Endothelial cell of umbilical vein (primary cell): ENCODE measurements around the gene FRY. TPM values are rescaled to one million over a fixed set of nuclear protein-coding genes. Genes with fewer than 3 reads are reported as not detected.

Source experiments
- BruUV-seq: library from RNA; stranded (reverse); fragments of 400-500 nt; replicated peaks from 2 replicates; lab custom pipeline; 2021; lab: Mats Ljungman, UMichigan
- CTCF ChIA-PET: fragments of 300-600, 350-600 bp; sonication (Branson Sonifier 250); formaldehyde crosslinking; loops from one replicate; lab custom pipeline; 2021; ENCODE audit warnings: antibody characterized with exemption, inconsistent platforms; lab: Charles Lee
- POLR2A ChIA-PET: fragments of 300-600, 350-600 bp; sonication (Branson Sonifier 250); formaldehyde crosslinking; loops from one replicate; lab custom pipeline; 2021; ENCODE audit warnings: antibody characterized with exemption, inconsistent platforms; lab: Charles Lee
- DNase-seq: peaks from one replicate; pipeline ENCODE4 v3.0.0-alpha.2; 2011; ENCODE audit warnings: low read depth, low spot score
- FAIRE-seq: peaks from 2 replicates; lab custom pipeline; 2011; peaks lifted over from hg19 to GRCh38; lab: Jason Lieb, UNC
- H2AFZ ChIP-seq: 2 replicates; pipeline ENCODE4 v1.6.0; 2012; ENCODE audit warnings: low read depth, low read length, control low read depth, inconsistent platforms
- H3K27ac ChIP-seq: 2 replicates; pipeline ENCODE4 v1.5.1; 2011; ENCODE audit warnings: low read depth, mild to moderate bottlenecking, control low read depth, low read length, moderate library complexity; ENCODE audit not compliant: insufficient read depth
- H3K27me3 ChIP-seq, 2 experiments: 2 replicates each; pipeline versions ENCODE4 v1.6.0 to v1.6.1; 2011; ENCODE audit warnings: low read length in 2 of 2, mixed read lengths in 1 of 2; ENCODE audit not compliant: control insufficient read depth in 2 of 2, insufficient read depth in 2 of 2
- H3K36me3 ChIP-seq, 2 experiments: 2 replicates in 1 of 2; 3 replicates in 1 of 2; pipeline ENCODE4 v1.5.1; 2011; ENCODE audit warnings: low read length in 2 of 2, mild to moderate bottlenecking in 1 of 2, moderate library complexity in 1 of 2; ENCODE audit not compliant: control insufficient read depth in 2 of 2, insufficient read depth in 2 of 2; ENCODE audit errors: extremely low read depth in 1 of 2
- H3K4me1 ChIP-seq: 3 replicates; pipeline ENCODE4 v1.5.1; 2011; ENCODE audit warnings: mild to moderate bottlenecking, low read length; ENCODE audit not compliant: control insufficient read depth, insufficient read depth; ENCODE audit errors: extremely low read depth
- H3K4me2 ChIP-seq: 2 replicates; pipeline ENCODE4 v1.6.1; 2011; ENCODE audit warnings: low read length, control low read depth, mixed read lengths; ENCODE audit not compliant: insufficient read depth
- H3K4me3 ChIP-seq, 3 experiments: fragments of 200-600 bp in 1 of 3; sonication (generic), shearing (Covaris generic) in 1 of 3; replicated peaks in 1 of 3; 2 replicates each; pipeline ENCODE4 v1.5.1; 2011 to 2016; ENCODE audit warnings: control low read depth in 3 of 3, low read length in 3 of 3, mild to moderate bottlenecking in 2 of 3, inconsistent platforms in 1 of 3, low read depth in 1 of 3, moderate library complexity in 1 of 3; ENCODE audit not compliant: insufficient read depth in 1 of 3
- H3K79me2 ChIP-seq: 2 replicates; pipeline ENCODE4 v1.6.0; 2012; ENCODE audit warnings: low read length, inconsistent platforms; ENCODE audit not compliant: control insufficient read depth, insufficient read depth
- H3K9ac ChIP-seq: replicated peaks from 2 replicates; pipeline ENCODE3; 2011; ENCODE audit warnings: low read length, control low read depth; ENCODE audit not compliant: insufficient read depth; ENCODE audit errors: extremely low read depth
- H3K9me1 ChIP-seq: replicated peaks from 3 replicates; pipeline ENCODE4 v1.6.0; 2011; ENCODE audit warnings: mild to moderate bottlenecking, low read length; ENCODE audit not compliant: control insufficient read depth, insufficient read depth; ENCODE audit errors: extremely low read depth
- H3K9me3 ChIP-seq: replicated peaks from 2 replicates; pipeline ENCODE4 v1.5.1; 2012; ENCODE audit warnings: low read length, inconsistent platforms; ENCODE audit not compliant: control insufficient read depth, insufficient read depth
- H4K20me1 ChIP-seq: replicated peaks from 2 replicates; pipeline ENCODE3; 2011; ENCODE audit warnings: mild to moderate bottlenecking, low read length; ENCODE audit not compliant: control insufficient read depth, insufficient read depth; ENCODE audit errors: extremely low read depth
- EZH2 ChIP-seq: IDR thresholded peaks from 2 replicates; pipeline ENCODE4 v1.6.1; 2012; ENCODE audit warnings: borderline replicate concordance, low read depth, mild to moderate bottlenecking, moderate library complexity, low read length, inconsistent platforms; ENCODE audit not compliant: severe bottlenecking
- FOS ChIP-seq: IDR thresholded peaks from 2 replicates; pipeline ENCODE4 v1.6.1; 2011; ENCODE audit warnings: mild to moderate bottlenecking, low read length, moderate library complexity, borderline replicate concordance; ENCODE audit not compliant: insufficient read depth
- GATA2 ChIP-seq: IDR thresholded peaks from 2 replicates; pipeline ENCODE4 v1.7.0; 2011; ENCODE audit warnings: low read depth, mild to moderate bottlenecking, moderate library complexity, mixed read lengths, low read length; ENCODE audit not compliant: insufficient read length, insufficient read depth
- JUN ChIP-seq: IDR thresholded peaks from 2 replicates; pipeline ENCODE4 v1.6.1; 2011; ENCODE audit warnings: borderline replicate concordance, low read depth; ENCODE audit not compliant: insufficient read length, insufficient read depth
- MYC ChIP-seq: IDR thresholded peaks from one replicate; pipeline ENCODE4 v1.6.1; 2011; ENCODE audit warnings: mild to moderate bottlenecking, low read depth, low read length
- POLR2A ChIP-seq: IDR thresholded peaks from 2 replicates; pipeline ENCODE4 v1.6.1; 2012; ENCODE audit warnings: low read depth, mild to moderate bottlenecking, control low read depth, low read length
- POLR2AphosphoS5 ChIP-seq: IDR thresholded peaks from 2 replicates; pipeline ENCODE4 v1.6.1; 2012; ENCODE audit warnings: low read depth, mild to moderate bottlenecking, control low read depth, low read length, moderate library complexity; ENCODE audit not compliant: insufficient read depth
- dilution Hi-C: fragments of 300-500 bp; cut with MboI; formaldehyde crosslinking; loops from one replicate; pipeline ENCODE4 v1.15.0; 2019; ENCODE audit warnings: low sequenced_read_pairs; ENCODE audit not compliant: extremely low pct_ligation_motif_present
- intact Hi-C: fragments of 100-400 bp; cut with micrococcal nuclease; formaldehyde crosslinking; loops from one replicate; pipeline ENCODE4 v1.10.0; 2022
- polyA plus RNA-seq, 4 experiments: library from polyadenylated mRNA; depleted of rRNA in 3 of 4; stranded (reverse) in 3 of 4; unstranded in 1 of 4; fragments of >200 nt; gene quantifications; 2 replicates each; pipeline versions ENCODE4 v1.2.1 to v1.2.3, GENCODE V29; 2011 to 2012; ENCODE audit warnings: missing spikeins in 1 of 4
- total RNA-seq: library from RNA; stranded (reverse); gene quantifications from 2 replicates; pipeline ENCODE4 v1.2.3, GENCODE V29; 2021
- TF ChIP-seq, protein P1 (sequence below), 2 donors: IDR thresholded peaks; 1 replicate in 1 of 2; 2 replicates in 1 of 2; pipeline ENCODE4 v1.5.1; 2011; ENCODE audit warnings: low read length in 2 of 2, mild to moderate bottlenecking in 2 of 2, moderate library complexity in 2 of 2, control low read depth in 1 of 2, inconsistent platforms in 1 of 2, low read depth in 1 of 2; ENCODE audit not compliant: insufficient read depth in 1 of 2; ENCODE audit errors: extremely low read depth in 1 of 2
- TF ChIP-seq, protein P2 (sequence below): IDR thresholded peaks from 2 replicates; pipeline ENCODE4 v1.6.1; 2011; ENCODE audit not compliant: insufficient read depth, insufficient read length

The FRY gene
- total and polyA plus RNA-seq, 2 donors (not counting 3 experiments of a cell fraction or from before 2014, with no cell fraction given): 57.3 to 75.8 TPM

DNA sequence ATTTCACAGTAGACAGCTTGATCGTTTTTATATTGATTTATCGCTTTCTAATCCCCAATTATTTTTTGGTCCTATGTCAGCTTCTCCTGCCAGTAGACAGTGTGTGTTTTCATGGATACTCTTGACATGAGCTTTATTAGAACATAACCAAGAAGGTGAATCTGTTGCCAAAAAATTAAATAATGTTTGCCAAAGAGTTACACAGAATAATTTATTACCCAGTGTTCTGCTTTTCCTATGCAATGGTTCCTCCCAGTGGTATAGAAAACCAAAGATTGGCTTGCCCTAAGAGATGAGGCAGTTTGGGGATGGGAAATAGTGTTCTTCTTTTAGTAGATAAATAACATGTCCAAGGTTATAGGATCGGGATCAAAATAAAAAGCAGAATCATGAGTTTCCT, 8.5 kb upstream of the FRY start:
- POLR2A ChIA-PET: no interaction called here
- BruUV-seq: no TSS peak
- FAIRE-seq: no peak
- Histone ChIP-seq H3K4me3 (no peak overlapping the region), H3K27ac (no peak overlapping the region), H3K4me2 (no peak overlapping the region), H3K9me3 (no peaks in the 10 kb centered on the region), H3K9me1 (no peaks in the 10 kb centered on the region), H3K4me1 (no peaks in the 10 kb centered on the region), H3K27me3 (no peaks in the 10 kb centered on the region), H2AFZ (no peak overlapping the region), H3K9ac (no peak overlapping the region), H3K36me3 (no peaks in the 10 kb centered on the region), H3K79me2 (no peaks in the 10 kb centered on the region), H4K20me1 (no peaks in the 10 kb centered on the region)
- DNase-seq: no peak
- TF ChIP-seq, protein P1, sequence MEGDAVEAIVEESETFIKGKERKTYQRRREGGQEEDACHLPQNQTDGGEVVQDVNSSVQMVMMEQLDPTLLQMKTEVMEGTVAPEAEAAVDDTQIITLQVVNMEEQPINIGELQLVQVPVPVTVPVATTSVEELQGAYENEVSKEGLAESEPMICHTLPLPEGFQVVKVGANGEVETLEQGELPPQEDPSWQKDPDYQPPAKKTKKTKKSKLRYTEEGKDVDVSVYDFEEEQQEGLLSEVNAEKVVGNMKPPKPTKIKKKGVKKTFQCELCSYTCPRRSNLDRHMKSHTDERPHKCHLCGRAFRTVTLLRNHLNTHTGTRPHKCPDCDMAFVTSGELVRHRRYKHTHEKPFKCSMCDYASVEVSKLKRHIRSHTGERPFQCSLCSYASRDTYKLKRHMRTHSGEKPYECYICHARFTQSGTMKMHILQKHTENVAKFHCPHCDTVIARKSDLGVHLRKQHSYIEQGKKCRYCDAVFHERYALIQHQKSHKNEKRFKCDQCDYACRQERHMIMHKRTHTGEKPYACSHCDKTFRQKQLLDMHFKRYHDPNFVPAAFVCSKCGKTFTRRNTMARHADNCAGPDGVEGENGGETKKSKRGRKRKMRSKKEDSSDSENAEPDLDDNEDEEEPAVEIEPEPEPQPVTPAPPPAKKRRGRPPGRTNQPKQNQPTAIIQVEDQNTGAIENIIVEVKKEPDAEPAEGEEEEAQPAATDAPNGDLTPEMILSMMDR (IDR thresholded peaks at IDR 0.05; ENCODE audit: extremely low read depth in 1 of 2, insufficient read depth in 1 of 2, low read depth in 1 of 2, low read length in 2 of 2): no peak
- no peak for TF ChIP-seq FOS
- no peak for TF ChIP-seq GATA2
- TF ChIP-seq, protein P2, sequence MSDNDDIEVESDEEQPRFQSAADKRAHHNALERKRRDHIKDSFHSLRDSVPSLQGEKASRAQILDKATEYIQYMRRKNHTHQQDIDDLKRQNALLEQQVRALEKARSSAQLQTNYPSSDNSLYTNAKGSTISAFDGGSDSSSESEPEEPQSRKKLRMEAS: no peak
- TF ChIP-seq EZH2: no peak
- no peak for TF ChIP-seq JUN
- no peak for TF ChIP-seq POLR2AphosphoS5
- no peak for TF ChIP-seq POLR2A
- TF ChIP-seq MYC: no peak
- intact Hi-C loops (loop anchor here (5.0 to 10.0 kb wide), 2 partner anchors 111 to 622 kb away; no protein-coding TSS in a partner anchor), dilution Hi-C loops (no loop called here)
- CTCF ChIA-PET: interaction anchor here (1.0 to 1.7 kb wide), 4 partner anchors 22 to 558 kb away, joined by 3 to 9 read pairs (median 4); no protein-coding TSS in a partner anchor
